ENCODE data around the gene VEGFA. TPM values are rescaled to one million over a fixed set of nuclear protein-coding genes. Genes with fewer than 3 reads are reported as not detected.

Gene VEGFA
- total RNA-seq, 1 donor from 2014 or later: 137 TPM

DNA sequence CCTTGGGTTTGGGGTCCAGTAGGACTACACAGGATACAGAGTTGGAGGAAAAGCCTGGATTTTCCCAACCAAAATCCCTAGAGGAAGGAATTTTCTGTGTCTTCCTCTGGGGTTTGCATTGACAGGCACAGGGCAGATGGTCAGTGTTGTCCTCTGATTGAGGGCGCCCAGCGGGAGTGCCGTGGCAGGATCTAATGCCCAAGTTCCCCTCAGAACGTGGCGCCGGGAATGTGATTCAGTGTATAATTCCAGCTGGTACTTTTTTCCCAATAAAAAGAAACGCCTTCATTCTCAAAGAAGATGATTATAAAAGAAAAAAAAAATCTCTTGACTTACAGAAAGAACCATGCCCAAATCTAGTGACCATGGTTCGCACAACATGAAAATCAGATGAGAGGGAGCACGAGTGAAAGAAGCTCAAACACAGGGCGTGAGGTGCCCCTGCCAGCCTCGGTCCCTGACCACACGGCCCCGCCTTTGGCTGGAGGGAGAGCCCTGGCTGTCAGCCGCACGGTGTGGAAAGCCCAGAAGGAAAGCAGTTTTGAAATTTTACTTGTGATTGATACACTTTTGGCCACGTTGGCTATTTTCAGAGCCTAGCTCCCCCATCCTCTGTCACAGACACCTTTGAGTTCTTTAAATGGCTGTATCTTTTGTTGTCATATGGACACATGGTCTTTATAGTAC lies 31.6 kb downstream of the VEGFA start:
- Mint-ChIP-seq H3K36me3 (ENCODE audit: low read depth) (no peaks in the 10 kb centered on the region), H3K4me3 (ENCODE audit: unreplicated experiment) (no peak overlapping the region), H3K27me3 (ENCODE audit: low read depth) (peaks cover 4% of the 10 kb centered on the region), H3K27ac (ENCODE audit: unreplicated experiment) (no peak overlapping the region), H3K9me3 (ENCODE audit: low read depth) (no peaks in the 10 kb centered on the region), H3K4me1 (ENCODE audit: low read depth) (peaks cover 9% of the 10 kb centered on the region)
- TF ChIP-seq, protein P1, sequence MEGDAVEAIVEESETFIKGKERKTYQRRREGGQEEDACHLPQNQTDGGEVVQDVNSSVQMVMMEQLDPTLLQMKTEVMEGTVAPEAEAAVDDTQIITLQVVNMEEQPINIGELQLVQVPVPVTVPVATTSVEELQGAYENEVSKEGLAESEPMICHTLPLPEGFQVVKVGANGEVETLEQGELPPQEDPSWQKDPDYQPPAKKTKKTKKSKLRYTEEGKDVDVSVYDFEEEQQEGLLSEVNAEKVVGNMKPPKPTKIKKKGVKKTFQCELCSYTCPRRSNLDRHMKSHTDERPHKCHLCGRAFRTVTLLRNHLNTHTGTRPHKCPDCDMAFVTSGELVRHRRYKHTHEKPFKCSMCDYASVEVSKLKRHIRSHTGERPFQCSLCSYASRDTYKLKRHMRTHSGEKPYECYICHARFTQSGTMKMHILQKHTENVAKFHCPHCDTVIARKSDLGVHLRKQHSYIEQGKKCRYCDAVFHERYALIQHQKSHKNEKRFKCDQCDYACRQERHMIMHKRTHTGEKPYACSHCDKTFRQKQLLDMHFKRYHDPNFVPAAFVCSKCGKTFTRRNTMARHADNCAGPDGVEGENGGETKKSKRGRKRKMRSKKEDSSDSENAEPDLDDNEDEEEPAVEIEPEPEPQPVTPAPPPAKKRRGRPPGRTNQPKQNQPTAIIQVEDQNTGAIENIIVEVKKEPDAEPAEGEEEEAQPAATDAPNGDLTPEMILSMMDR (IDR thresholded peaks at IDR 0.05): no peak
- no peak for DNase-seq (ENCODE audit: low spot score)

GRCh38 chr6:43803055-43803782 lies 33.2 kb downstream of the VEGFA start:
- Mint-ChIP-seq H3K27me3 (ENCODE audit: low read depth) (peaks cover 4% of the 10 kb centered on the region), H3K4me1 (ENCODE audit: low read depth) (peaks cover 15% of the 10 kb centered on the region), H3K4me3 (ENCODE audit: unreplicated experiment) (no peak overlapping the region), H3K27ac (ENCODE audit: unreplicated experiment) (no peak overlapping the region), H3K36me3 (ENCODE audit: low read depth) (no peaks in the 10 kb centered on the region), H3K9me3 (ENCODE audit: low read depth) (no peaks in the 10 kb centered on the region)
- no peak for DNase-seq (ENCODE audit: low spot score)
- TF ChIP-seq, protein P1 (IDR thresholded peaks at IDR 0.05): no peak

DNA sequence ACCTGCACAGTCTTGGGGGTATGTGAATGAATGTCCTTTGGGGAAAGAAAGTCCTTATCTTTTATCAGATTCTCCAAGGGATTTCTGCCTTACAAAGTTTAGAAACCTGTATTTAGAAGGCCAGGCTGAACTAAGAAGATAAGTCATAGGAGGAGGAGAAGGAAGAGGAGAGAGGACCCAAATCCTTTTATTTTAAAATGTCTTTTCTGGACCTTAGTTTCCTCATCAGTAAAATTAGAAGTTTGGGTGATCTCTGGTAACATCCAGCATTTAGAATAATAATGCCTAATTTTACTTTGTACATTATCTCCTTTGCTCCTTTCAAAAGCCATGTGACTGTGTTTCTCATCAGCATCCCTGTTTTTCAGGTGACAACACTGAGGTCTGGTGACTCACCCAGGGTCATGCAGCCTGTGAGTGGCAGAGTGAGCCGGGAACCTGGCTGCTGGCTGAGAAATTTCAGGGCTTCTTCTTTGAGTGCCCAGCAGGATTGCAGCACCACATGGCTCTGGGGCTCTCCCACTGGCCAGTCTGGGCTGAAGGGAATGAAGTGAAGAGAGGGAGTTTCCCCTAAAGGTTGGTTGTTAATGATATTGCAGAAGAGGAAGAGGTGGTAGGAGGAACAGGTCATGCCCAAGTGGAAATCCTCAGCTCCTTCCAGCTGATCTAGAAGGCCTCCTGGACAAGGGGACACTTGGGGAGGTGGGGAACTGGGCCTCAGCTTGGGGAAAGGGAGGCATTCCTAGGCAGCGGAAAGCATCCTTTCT lies 34.0 kb downstream of the VEGFA start:
- DNase-seq (ENCODE audit: low spot score): no peak
- TF ChIP-seq, protein P1 (IDR thresholded peaks at IDR 0.05): no peak
- H3K4me1 Mint-ChIP-seq (ENCODE audit: low read depth): peaks cover 9% of the 10 kb centered on the region
- H3K9me3 Mint-ChIP-seq (ENCODE audit: low read depth): no peaks in the 10 kb centered on the region
- peaks cover 4% of the 10 kb centered on the region for H3K27me3 Mint-ChIP-seq (ENCODE audit: low read depth)
- H3K4me3 Mint-ChIP-seq (ENCODE audit: unreplicated experiment): no peak overlapping the region
- no peak overlapping the region for H3K27ac Mint-ChIP-seq (ENCODE audit: unreplicated experiment)
- no peaks in the 10 kb centered on the region for H3K36me3 Mint-ChIP-seq (ENCODE audit: low read depth)

DNA sequence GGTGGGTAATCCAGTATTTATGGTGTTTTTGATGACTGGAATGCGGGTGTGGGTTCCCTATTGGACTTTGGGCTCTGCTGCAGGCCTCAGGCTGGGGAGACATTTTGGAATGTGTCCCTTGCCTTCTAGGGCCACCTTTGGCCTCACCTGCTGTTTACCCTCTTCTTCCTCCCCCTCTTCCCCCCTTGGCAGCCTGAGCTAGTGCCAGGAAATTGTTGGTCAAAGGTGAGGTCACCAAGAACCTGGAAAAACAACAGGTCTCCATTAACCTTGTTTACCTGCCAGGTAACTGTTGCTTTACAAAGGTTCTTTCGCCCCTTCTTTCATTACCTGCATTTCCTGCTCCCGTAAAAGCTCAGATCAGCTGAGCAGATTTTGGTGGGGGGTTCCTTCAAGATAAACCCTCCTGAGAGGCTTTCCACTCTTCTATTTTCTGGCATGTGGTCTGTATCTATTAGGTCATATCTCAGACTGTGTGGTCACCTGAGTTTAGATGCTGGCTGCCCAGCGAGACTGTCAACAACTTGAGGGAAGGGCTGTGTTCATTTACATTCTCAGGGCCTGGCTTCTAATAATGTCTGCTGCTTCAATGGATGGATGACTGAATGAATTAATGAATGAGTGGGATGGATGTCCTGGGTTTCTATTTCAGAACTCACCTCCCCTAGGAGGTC lies 34.7 kb downstream of the VEGFA start:
- no peak for DNase-seq (ENCODE audit: low spot score)
- peaks cover 4% of the 10 kb centered on the region for H3K27me3 Mint-ChIP-seq (ENCODE audit: low read depth)
- H3K4me3 Mint-ChIP-seq (ENCODE audit: unreplicated experiment): no peak overlapping the region
- H3K36me3 Mint-ChIP-seq (ENCODE audit: low read depth): no peaks in the 10 kb centered on the region
- TF ChIP-seq, protein P1 (IDR thresholded peaks at IDR 0.05): no peak
- no peaks in the 10 kb centered on the region for H3K9me3 Mint-ChIP-seq (ENCODE audit: low read depth)
- H3K27ac Mint-ChIP-seq (ENCODE audit: unreplicated experiment): no peak overlapping the region
- H3K4me1 Mint-ChIP-seq (ENCODE audit: low read depth): peaks cover 9% of the 10 kb centered on the region

DNA sequence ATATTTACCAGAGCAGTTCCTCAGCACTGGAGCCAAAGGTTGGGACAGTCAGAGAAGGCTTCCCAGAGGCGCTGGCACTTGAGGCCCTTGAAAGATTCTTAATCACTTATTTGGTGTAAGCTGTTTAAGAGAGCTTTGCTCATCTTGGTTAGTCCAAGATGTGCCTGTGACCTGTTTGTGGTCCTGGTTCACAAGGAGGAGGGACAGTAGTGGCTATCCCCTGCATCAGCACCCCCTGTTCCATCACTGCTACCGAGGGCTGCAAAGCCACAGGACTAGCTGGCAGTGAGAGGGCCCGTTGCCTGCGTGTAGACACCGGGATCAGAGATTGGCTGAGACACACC lies 35.7 kb downstream of the VEGFA start:
- Mint-ChIP-seq H3K4me1 (ENCODE audit: low read depth) (peaks cover 9% of the 10 kb centered on the region), H3K36me3 (ENCODE audit: low read depth) (no peaks in the 10 kb centered on the region), H3K27ac (ENCODE audit: unreplicated experiment) (no peak overlapping the region)

More for the DNA sequence above, 35.7 kb downstream of the VEGFA start:
- Mint-ChIP-seq H3K4me3 (ENCODE audit: unreplicated experiment) (no peak overlapping the region), H3K27me3 (ENCODE audit: low read depth) (peaks cover 4% of the 10 kb centered on the region), H3K9me3 (ENCODE audit: low read depth) (no peaks in the 10 kb centered on the region)
- TF ChIP-seq, protein P1 (IDR thresholded peaks at IDR 0.05): no peak
- no peak for DNase-seq (ENCODE audit: low spot score)

All from chondrocyte (in vitro differentiated cells).